ENCODE measurements around the gene COL20A1.

- TF ChIP-seq POLR2AphosphoS5 (IDR thresholded peaks at IDR 0.05) (no peak), CTCF (IDR thresholded peaks at IDR 0.05) (no peak), POLR2A (IDR thresholded peaks at IDR 0.05) (no peak)
Measured at GRCh38 chr20:63310265-63310991, 17.4 kb downstream of the COL20A1 start.
